GM12801 (cell line): ENCODE results near the gene BTBD9.

Experiments used
- CTCF ChIP-seq: IDR thresholded peaks from one replicate; pipeline ENCODE4 v1.5.1; 2011; ENCODE audit warnings: control low read depth; ENCODE audit not compliant: insufficient read length; ENCODE audit errors: extremely low read depth

Gene BTBD9

GRCh38 chr6:38146021-38146733 lies 493.6 kb downstream of the BTBD9 start:
- no peak for TF ChIP-seq CTCF

GRCh38 chr6:38144365-38144945 lies 495.3 kb downstream of the BTBD9 start:
- no peak for TF ChIP-seq CTCF

GRCh38 chr6:38143191-38144150 lies 496.3 kb downstream of the BTBD9 start:
- TF ChIP-seq CTCF, result no peak

- TF ChIP-seq CTCF, result no peak
These were observed 497.4 kb downstream of the BTBD9 start for GRCh38 chr6:38142178-38142902.

- no peak for TF ChIP-seq CTCF
These were observed 498.0 kb downstream of the BTBD9 start for GRCh38 chr6:38141716-38142115.

GRCh38 chr6:38141085-38141484 lies 498.6 kb downstream of the BTBD9 start:
- no peak for TF ChIP-seq CTCF

GRCh38 chr6:38138374-38138773 lies 501.4 kb downstream of the BTBD9 start:
- no peak for TF ChIP-seq CTCF
